Measurements from ENCODE around the gene VILL. TPM values are rescaled to one million over a fixed set of nuclear protein-coding genes. Genes with fewer than 3 reads are reported as not detected.
"Not testable (repeated sequence)": the region's sequence is repeated elsewhere in the genome, so short reads cannot be mapped to it uniquely, and the experiment has no call there.

The VILL gene
- total and polyA plus RNA-seq, 5 experiments from 2014 or later = 12.3 to 41.9 (median 21.6) TPM

- DNase-seq = peak in 8 of 10 donors; percentile 16 to 70 (median 43)
- H3K9me3 Mint-ChIP-seq = peaks cover 0 to 6% (median 0%) of the 10 kb centered on the region in 9 donors
- H3K27me3 Mint-ChIP-seq = peaks cover 0 to 1% (median 0%) of the 10 kb centered on the region in 5 donors
- peak overlapping the region; percentile 69 to 95 (median 86) for H3K4me3 Mint-ChIP-seq
- H3K4me1 Mint-ChIP-seq = peaks cover 26 to 33% (median 29%) of the 10 kb centered on the region in 4 donors
- POLR2A ChIA-PET = interaction anchor here (1.4 to 2.2 kb wide), 5 partner anchors 11 to 125 kb away, joined by 5 to 12 read pairs (median 10); partner anchors contain the start of genes ACAA1, OXSR1 and PLCD1
- H3K27ac Mint-ChIP-seq = peak overlapping the region; percentile 86 to 96 (median 94)
- peaks cover 0 to 2% (median 0%) of the 10 kb centered on the region in 3 donors for H3K36me3 Mint-ChIP-seq
- peak; percentile 42 to 57 for ATAC-seq
Measured at GRCh38 chr3:38039899-38040261, 49.3 kb downstream of the VILL start.

GRCh38 chr3:38040401-38040800 is 49.8 kb downstream of the VILL start:
- Mint-ChIP-seq H3K27ac (peak overlapping the region; percentile 86 to 96 (median 94)), H3K36me3 (peaks cover 0 to 2% (median 0%) of the 10 kb centered on the region in 3 donors), H3K9me3 (peaks cover 0 to 6% (median 0%) of the 10 kb centered on the region in 9 donors), H3K4me1 (peaks cover 26 to 33% (median 29%) of the 10 kb centered on the region in 4 donors), H3K4me3 (peak overlapping the region; percentile 69 to 95 (median 86)), H3K27me3 (peaks cover 0 to 1% (median 0%) of the 10 kb centered on the region in 5 donors)
- POLR2A ChIA-PET = interaction anchor here (1.8 to 2.2 kb wide), 4 partner anchors 12 to 97 kb away, joined by 5 to 12 read pairs (median 10); partner anchors contain the start of genes ACAA1 and PLCD1
- ATAC-seq = no peak
- no peak for DNase-seq

GRCh38 chr3:38043486-38043885 is 52.9 kb downstream of the VILL start:
- no peak overlapping the region for H3K27ac Mint-ChIP-seq

DNA sequence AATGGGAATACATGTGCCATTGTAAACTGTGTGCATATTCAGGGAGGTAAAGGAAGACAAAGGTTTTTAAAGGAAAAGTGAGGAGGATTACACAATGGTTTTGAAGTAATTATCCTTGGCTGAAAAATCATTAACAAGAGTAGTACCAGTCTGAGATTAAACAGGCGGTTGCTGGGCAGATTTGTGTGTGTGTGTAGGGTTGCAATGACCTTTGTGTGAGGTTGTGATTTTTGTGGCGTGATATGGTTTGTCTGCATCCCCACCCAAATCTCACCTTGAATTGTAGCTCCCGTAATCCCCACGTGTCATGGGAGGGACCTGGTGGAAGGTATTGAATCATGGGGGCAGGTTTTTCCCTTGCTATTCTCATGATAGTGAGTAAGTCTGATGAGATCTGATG is 55.4 kb downstream of the VILL start:
- H3K4me1 Mint-ChIP-seq = peaks cover 0 to 3% (median 0%) of the 10 kb centered on the region in 4 donors
- H3K27ac Mint-ChIP-seq = no peak overlapping the region
- no peak overlapping the region for H3K4me3 Mint-ChIP-seq
- no peaks in the 10 kb centered on the region for H3K9me3 Mint-ChIP-seq
- peaks cover 0 to 5% (median 4%) of the 10 kb centered on the region in 3 donors for H3K36me3 Mint-ChIP-seq
- ATAC-seq (no peak), DNase-seq (no peak)
- peaks cover 0 to 1% (median 0%) of the 10 kb centered on the region in 5 donors for H3K27me3 Mint-ChIP-seq
- POLR2A ChIA-PET = no interaction called here

More at GRCh38 chr3:38043486-38043885, 52.9 kb downstream of the VILL start:
- peaks cover 17 to 21% (median 19%) of the 10 kb centered on the region in 4 donors for H3K4me1 Mint-ChIP-seq
- peaks cover 0 to 1% (median 0%) of the 10 kb centered on the region in 5 donors for H3K27me3 Mint-ChIP-seq
- POLR2A ChIA-PET = interaction anchor here (1.2 kb wide), 1 partner anchor 21 kb away, joined by 3 read pairs; no protein-coding TSS in a partner anchor
- no peak overlapping the region for H3K4me3 Mint-ChIP-seq
- ATAC-seq = no peak
- peaks cover 0 to 2% (median 1%) of the 10 kb centered on the region in 3 donors for H3K36me3 Mint-ChIP-seq
- H3K9me3 Mint-ChIP-seq = peaks cover 0 to 3% (median 0%) of the 10 kb centered on the region in 9 donors
- no peak for DNase-seq

DNA sequence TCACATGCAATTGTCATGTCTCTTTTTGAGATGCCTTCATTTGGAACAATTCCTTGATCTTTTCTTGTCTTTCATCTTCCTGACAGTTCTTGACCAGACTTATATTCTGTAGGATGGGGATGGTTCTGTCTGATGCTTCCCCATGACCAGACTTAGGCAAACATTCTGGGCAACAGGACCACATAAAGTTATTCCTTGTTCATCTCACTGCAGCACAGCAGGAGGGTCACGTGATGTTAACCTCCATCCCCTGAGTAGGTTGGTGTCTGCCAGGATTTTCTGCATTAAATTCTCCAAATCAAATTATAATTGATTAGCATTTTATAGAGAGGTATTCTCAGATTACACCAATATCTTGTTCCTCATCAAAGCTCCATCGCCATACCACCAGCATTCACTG is 56.2 kb downstream of the VILL start:
- peaks cover 0 to 8% (median 5%) of the 10 kb centered on the region in 3 donors for H3K36me3 Mint-ChIP-seq
- peaks cover 0 to 3% (median 0%) of the 10 kb centered on the region in 9 donors for H3K9me3 Mint-ChIP-seq
- H3K27ac Mint-ChIP-seq = no peak overlapping the region
- DNase-seq (no peak), ATAC-seq (no peak)
- peaks cover 0 to 3% (median 0%) of the 10 kb centered on the region in 4 donors for H3K4me1 Mint-ChIP-seq
- peaks cover 0 to 1% (median 0%) of the 10 kb centered on the region in 5 donors for H3K27me3 Mint-ChIP-seq
- POLR2A ChIA-PET = no interaction called here
- H3K4me3 Mint-ChIP-seq = no peak overlapping the region

DNA sequence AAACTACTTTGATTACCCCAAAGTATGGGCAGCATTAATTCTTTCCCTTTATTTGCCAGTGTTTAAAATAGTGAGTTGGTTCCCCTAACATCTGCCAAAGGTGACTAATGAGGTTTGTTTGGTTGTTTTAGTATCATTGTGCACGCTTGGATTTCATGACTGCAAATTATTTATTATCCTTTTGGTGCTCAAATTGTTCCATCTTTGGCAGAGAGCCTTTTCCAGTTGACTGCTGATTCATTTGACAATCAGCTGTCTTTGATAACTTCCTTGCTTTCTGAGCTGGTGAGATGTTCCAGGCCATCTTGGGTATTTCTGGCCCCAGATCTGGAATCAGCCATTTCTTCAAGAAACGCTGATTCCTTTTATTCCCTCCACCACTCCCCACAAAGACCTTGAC is 57.3 kb downstream of the VILL start:
- ATAC-seq (no peak), DNase-seq (no peak)
- H3K27me3 Mint-ChIP-seq = no peaks in the 10 kb centered on the region
- no peak overlapping the region for H3K4me3 Mint-ChIP-seq
- H3K4me1 Mint-ChIP-seq = no peaks in the 10 kb centered on the region
- POLR2A ChIA-PET = no interaction called here
- peaks cover 0 to 8% (median 5%) of the 10 kb centered on the region in 3 donors for H3K36me3 Mint-ChIP-seq
- no peak overlapping the region for H3K27ac Mint-ChIP-seq
- H3K9me3 Mint-ChIP-seq = peaks cover 0 to 4% (median 0%) of the 10 kb centered on the region in 9 donors

DNA sequence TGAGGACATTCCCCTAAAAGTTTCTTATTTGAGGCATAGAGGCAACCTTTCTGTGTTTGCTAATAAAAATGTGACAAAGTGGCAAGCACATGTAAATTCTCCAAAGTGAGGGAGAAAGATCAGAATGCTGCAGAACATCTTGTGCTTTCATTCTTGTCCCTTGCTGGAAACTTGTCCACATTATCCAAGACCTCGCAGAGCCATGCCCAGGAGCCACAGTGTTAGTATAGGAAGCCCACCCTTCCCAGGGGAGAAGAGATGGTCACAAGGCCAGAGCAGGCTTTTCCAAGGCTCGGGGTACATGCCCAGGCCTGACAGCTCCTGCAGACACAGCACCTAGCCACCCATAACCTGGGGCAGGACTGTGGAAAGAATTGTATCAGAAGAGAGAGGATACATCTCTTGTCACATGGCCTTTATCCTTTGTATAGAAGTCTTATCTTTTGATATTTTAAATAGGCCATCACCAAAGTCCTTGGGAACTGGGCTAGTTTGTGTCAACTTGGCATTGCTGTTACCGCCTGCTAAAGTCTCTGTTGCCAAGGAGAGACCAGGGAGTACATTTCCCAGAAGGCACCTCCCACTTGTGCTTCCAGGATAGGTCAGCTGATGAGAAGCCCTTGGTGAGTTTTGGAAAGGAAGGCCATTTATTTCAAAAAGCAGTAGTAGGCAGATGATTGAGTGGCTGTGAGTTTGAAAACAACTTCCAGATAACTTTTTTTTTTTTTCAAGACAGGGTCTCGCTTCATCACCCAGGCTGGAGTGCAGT is 59.0 kb downstream of the VILL start:
- no peak overlapping the region for H3K4me3 Mint-ChIP-seq
- no peak overlapping the region for H3K27ac Mint-ChIP-seq
- POLR2A ChIA-PET = interaction anchor here (0.7 kb wide), 1 partner anchor 77 kb away, joined by 10 read pairs; no protein-coding TSS in a partner anchor
- no peaks in the 10 kb centered on the region for H3K27me3 Mint-ChIP-seq
- no peak for ATAC-seq
- H3K36me3 Mint-ChIP-seq = peaks cover 0 to 8% (median 5%) of the 10 kb centered on the region in 3 donors
- no peak for DNase-seq
- peaks cover 0 to 2% (median 0%) of the 10 kb centered on the region in 4 donors for H3K4me1 Mint-ChIP-seq
- H3K9me3 Mint-ChIP-seq = peaks cover 0 to 4% (median 0%) of the 10 kb centered on the region in 9 donors

DNA sequence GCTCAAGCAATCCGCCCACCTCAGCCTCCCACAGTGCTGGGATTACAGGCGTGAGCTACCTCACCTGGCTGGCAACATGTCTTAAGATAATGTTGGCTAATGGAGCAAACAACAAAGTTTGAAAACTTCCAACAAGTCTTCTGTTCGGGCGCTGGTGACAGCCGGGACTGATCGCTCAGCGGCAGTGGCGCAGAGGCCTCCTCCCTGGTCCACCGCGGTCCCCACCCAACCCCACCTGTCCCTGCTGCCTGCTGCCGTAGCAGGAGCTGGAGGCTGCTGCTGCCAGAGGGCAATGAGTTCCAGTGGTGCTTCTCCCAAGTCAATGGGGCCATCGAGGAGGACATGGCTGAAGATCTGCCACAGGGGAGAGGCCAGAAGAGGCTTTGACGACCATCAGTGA is 60.5 kb downstream of the VILL start:
- Mint-ChIP-seq H3K4me3 (no peak overlapping the region), H3K4me1 (peaks cover 0 to 8% (median under 1%) of the 10 kb centered on the region in 4 donors), H3K27me3 (no peaks in the 10 kb centered on the region), H3K9me3 (peaks cover 0 to 4% (median 0%) of the 10 kb centered on the region in 9 donors), H3K36me3 (peaks cover 0 to 8% (median 5%) of the 10 kb centered on the region in 3 donors), H3K27ac (no peak overlapping the region)
- no peak for DNase-seq
- ATAC-seq = no peak
- POLR2A ChIA-PET = interaction anchor here (0.7 kb wide), 1 partner anchor 36 kb away, joined by 4 read pairs; no protein-coding TSS in a partner anchor

GRCh38 chr3:38053286-38053685 is 62.7 kb downstream of the VILL start:
- H3K27me3 Mint-ChIP-seq, H3K4me1 Mint-ChIP-seq, ATAC-seq, DNase-seq, H3K4me3 Mint-ChIP-seq, H3K27ac Mint-ChIP-seq, H3K9me3 Mint-ChIP-seq, POLR2A ChIA-PET, H3K36me3 Mint-ChIP-seq: not testable (repeated sequence)

DNA sequence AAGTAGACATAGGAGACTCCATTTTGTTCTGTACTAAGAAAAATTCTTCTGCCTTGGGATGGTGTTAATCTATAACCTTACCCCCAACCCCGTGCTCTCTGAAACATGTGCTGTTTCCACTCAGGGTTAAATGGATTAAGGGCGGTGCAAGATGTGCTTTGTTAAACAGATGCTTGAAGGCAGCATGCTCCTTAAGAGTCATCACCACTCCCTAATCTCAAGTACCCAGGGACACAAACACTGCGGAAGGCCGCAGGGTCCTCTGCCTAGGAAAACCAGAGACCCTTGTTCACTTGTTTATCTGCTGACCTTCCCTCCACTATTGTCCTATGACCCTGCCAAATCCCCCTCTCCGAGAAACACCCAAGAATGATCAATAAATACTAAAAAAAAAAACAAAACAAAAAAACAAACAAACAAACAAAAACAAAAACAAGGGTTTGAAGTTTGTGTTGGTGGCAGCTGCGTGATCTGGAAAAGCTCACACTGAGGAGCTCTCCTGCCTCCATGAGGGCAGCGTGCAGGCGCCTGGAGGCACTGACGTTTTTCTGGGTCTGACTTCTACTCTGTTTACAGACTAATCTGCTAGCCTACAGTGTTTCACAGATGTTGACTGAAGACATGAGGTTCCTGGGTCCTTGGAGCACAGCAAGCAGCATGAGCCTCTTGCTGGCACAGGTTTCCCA is 63.4 kb downstream of the VILL start:
- H3K27me3 Mint-ChIP-seq, H3K4me1 Mint-ChIP-seq, DNase-seq, POLR2A ChIA-PET, H3K4me3 Mint-ChIP-seq, H3K27ac Mint-ChIP-seq, H3K9me3 Mint-ChIP-seq, ATAC-seq, H3K36me3 Mint-ChIP-seq: not testable (repeated sequence)

GRCh38 chr3:38054499-38055001 is 64.0 kb downstream of the VILL start:
- no peak overlapping the region for H3K4me3 Mint-ChIP-seq
- no peak for ATAC-seq
- DNase-seq = no peak
- H3K4me1 Mint-ChIP-seq = peaks cover 0 to 8% (median under 1%) of the 10 kb centered on the region in 4 donors
- peaks cover 0 to 8% (median 2%) of the 10 kb centered on the region in 3 donors for H3K36me3 Mint-ChIP-seq
- POLR2A ChIA-PET = no interaction called here
- H3K9me3 Mint-ChIP-seq = peaks cover 0 to 4% (median 0%) of the 10 kb centered on the region in 9 donors
- no peak overlapping the region for H3K27ac Mint-ChIP-seq
- no peaks in the 10 kb centered on the region for H3K27me3 Mint-ChIP-seq
